HL-60 (cell line): ENCODE data around the gene ZDHHC7.

Experiments used
- DNase-seq, 2 experiments: peaks; one replicate each; pipeline ENCODE4 v3.0.0-alpha.2; 2010 to 2020; ENCODE audit warnings: low read depth in 1 of 2, low spot score in 1 of 2
- H3K27ac ChIP-seq: fragments of 250-450 bp; sonication (Bioruptor Pico); replicated peaks from 2 replicates; pipeline ENCODE4 v1.5.1; 2020; ENCODE audit warnings: mild to moderate bottlenecking, moderate library complexity
- H3K27me3 ChIP-seq: fragments of 250-450 bp; sonication (Bioruptor Pico); 2 replicates; pipeline ENCODE4 v1.5.1; 2021; ENCODE audit warnings: mild to moderate bottlenecking, moderate library complexity; ENCODE audit not compliant: insufficient read depth, poor library complexity, severe bottlenecking
- H3K4me3 ChIP-seq: replicated peaks from 2 replicates; pipeline ENCODE4 v1.5.1; 2011; ENCODE audit warnings: mild to moderate bottlenecking, control low read depth, low read length; ENCODE audit not compliant: insufficient read depth
- GABPA ChIP-seq: IDR thresholded peaks from 2 replicates; pipeline ENCODE4 v1.6.1; 2012; ENCODE audit warnings: low read depth
- POLR2AphosphoS5 ChIP-seq: IDR thresholded peaks from 2 replicates; pipeline ENCODE4 v1.6.1; 2012; ENCODE audit warnings: low read depth
- REST ChIP-seq: IDR thresholded peaks from 2 replicates; pipeline ENCODE4 v1.6.1; 2012; ENCODE audit warnings: low read depth; ENCODE audit not compliant: insufficient replicate concordance
- SPI1 ChIP-seq: IDR thresholded peaks from 2 replicates; pipeline ENCODE4 v1.6.1; 2012; ENCODE audit warnings: low read depth, mild to moderate bottlenecking, borderline replicate concordance
- TF ChIP-seq, protein P1 (sequence below): IDR thresholded peaks from one replicate; pipeline ENCODE4 v1.5.1; 2011; ENCODE audit warnings: low read length, control low read depth, inconsistent platforms; ENCODE audit not compliant: insufficient read depth

Gene ZDHHC7

GRCh38 chr16:85014311-85014710 is 3.0 kb upstream of the ZDHHC7 start:
- no peaks in the 10 kb centered on the region for H3K27me3 ChIP-seq
- TF ChIP-seq SPI1 (no peak), REST (no peak), GABPA (no peak), POLR2AphosphoS5 (no peak)
- TF ChIP-seq, protein P1, sequence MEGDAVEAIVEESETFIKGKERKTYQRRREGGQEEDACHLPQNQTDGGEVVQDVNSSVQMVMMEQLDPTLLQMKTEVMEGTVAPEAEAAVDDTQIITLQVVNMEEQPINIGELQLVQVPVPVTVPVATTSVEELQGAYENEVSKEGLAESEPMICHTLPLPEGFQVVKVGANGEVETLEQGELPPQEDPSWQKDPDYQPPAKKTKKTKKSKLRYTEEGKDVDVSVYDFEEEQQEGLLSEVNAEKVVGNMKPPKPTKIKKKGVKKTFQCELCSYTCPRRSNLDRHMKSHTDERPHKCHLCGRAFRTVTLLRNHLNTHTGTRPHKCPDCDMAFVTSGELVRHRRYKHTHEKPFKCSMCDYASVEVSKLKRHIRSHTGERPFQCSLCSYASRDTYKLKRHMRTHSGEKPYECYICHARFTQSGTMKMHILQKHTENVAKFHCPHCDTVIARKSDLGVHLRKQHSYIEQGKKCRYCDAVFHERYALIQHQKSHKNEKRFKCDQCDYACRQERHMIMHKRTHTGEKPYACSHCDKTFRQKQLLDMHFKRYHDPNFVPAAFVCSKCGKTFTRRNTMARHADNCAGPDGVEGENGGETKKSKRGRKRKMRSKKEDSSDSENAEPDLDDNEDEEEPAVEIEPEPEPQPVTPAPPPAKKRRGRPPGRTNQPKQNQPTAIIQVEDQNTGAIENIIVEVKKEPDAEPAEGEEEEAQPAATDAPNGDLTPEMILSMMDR: no peak
- H3K4me3 ChIP-seq: no peak overlapping the region
- peak in 1 of 2 experiments; percentile 28 for DNase-seq
- peak overlapping the region; percentile 42 for H3K27ac ChIP-seq

GRCh38 chr16:85011846-85012284 is 530 bp upstream of the ZDHHC7 start:
- Histone ChIP-seq H3K27ac (peak overlapping the region; percentile 97), H3K4me3 (peak overlapping the region; percentile 92), H3K27me3 (no peaks in the 10 kb centered on the region)
- no peak for DNase-seq
- TF ChIP-seq, protein P1: no peak
- TF ChIP-seq GABPA (no peak), REST (no peak), SPI1 (no peak), POLR2AphosphoS5 (no peak)

DNA sequence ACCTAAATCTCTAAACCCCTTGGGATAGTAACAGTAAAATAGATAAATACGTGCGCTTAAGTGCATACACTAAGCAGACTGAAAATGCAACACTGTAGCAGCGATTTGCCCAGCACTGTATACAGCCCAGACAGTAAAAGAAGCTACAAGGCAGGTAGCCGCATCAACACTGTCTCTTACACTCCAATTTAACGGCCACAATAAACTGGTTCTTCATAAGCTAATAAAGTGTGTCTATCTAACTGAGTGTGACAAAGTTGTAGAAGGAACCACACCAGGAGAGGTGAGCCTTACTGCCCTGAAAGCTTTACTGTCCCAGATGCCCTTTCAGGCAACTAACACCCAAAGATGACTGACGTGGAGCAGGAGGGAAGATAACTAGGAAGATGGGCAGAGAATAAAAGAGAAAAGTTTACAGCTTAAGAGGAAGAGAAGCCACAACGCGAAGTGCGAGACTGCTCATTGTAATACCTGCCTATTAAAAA is 847 bp downstream of the ZDHHC7 start:
- no peaks in the 10 kb centered on the region for H3K27me3 ChIP-seq
- no peak for DNase-seq
- peak overlapping the region; percentile 92 for H3K4me3 ChIP-seq
- peak overlapping the region; percentile 97 for H3K27ac ChIP-seq
- TF ChIP-seq SPI1 (no peak), REST (no peak), GABPA (no peak), POLR2AphosphoS5 (no peak)
- TF ChIP-seq, protein P1: no peak
